H1 (cell line): ENCODE measurements around the gene VPS37C. TPM values are rescaled to one million over a fixed set of nuclear protein-coding genes. Genes with fewer than 3 reads are reported as not detected.

Experiments
- CTCF ChIA-PET: fragments of 300-600 bp; sonication (Branson Sonifier 250); formaldehyde crosslinking; loops from one replicate; lab custom pipeline; 2021; ENCODE audit not compliant: partially characterized antibody; lab: Charles Lee
- POLR2A ChIA-PET: fragments of 300-600 bp; sonication (Branson Sonifier 250); formaldehyde crosslinking; loops from one replicate; lab custom pipeline; 2021; ENCODE audit warnings: inconsistent platforms; ENCODE audit not compliant: partially characterized antibody; lab: Charles Lee
- DNase-seq, 2 experiments: peaks; one replicate each; pipeline versions ENCODE4 v3.0.0 to v3.0.0-alpha.2; 2010 to 2022; ENCODE audit warnings: low spot score in 2 of 2, low read depth in 1 of 2, mixed read lengths in 1 of 2
- FAIRE-seq: peaks from 2 replicates; lab custom pipeline; 2011; peaks lifted over from hg19 to GRCh38; lab: Jason Lieb, UNC
- H2AFZ ChIP-seq: 2 replicates; pipeline ENCODE4 v1.8.1; 2012; ENCODE audit warnings: low read length, inconsistent platforms
- H2AK5ac ChIP-seq: 2 replicates; pipeline ENCODE4 v1.6.1; 2013; ENCODE audit warnings: low read depth, low read length
- H2BK120ac ChIP-seq: replicated peaks from 2 replicates; pipeline ENCODE3; 2013; ENCODE audit warnings: low read depth, low read length, inconsistent platforms
- H2BK12ac ChIP-seq: 2 replicates; pipeline ENCODE4 v1.6.1; 2013; ENCODE audit warnings: low read depth, low read length
- H2BK15ac ChIP-seq: 2 replicates; pipeline ENCODE4 v1.6.1; 2013; ENCODE audit warnings: low read length
- H2BK20ac ChIP-seq: 2 replicates; pipeline ENCODE4 v1.6.1; 2013; ENCODE audit warnings: low read length
- H2BK5ac ChIP-seq: 2 replicates; pipeline ENCODE4 v1.6.1; 2013; ENCODE audit warnings: low read depth, low read length
- H3K14ac ChIP-seq: 2 replicates; pipeline ENCODE4 v1.6.1; 2013; ENCODE audit warnings: inconsistent platforms; ENCODE audit not compliant: insufficient read length
- H3K18ac ChIP-seq: 2 replicates; pipeline ENCODE4 v1.6.1; 2013; ENCODE audit warnings: low read length; ENCODE audit errors: extremely low read depth
- H3K23ac ChIP-seq: 2 replicates; pipeline ENCODE4 v1.6.1; 2013; ENCODE audit warnings: inconsistent platforms; ENCODE audit not compliant: insufficient read length
- H3K23me2 ChIP-seq: 2 replicates; pipeline ENCODE4 v1.6.1; 2013; ENCODE audit warnings: low read depth, low read length
- H3K27ac ChIP-seq: 2 replicates; pipeline ENCODE4 v1.6.1; 2011; ENCODE audit warnings: low read depth, low read length, inconsistent platforms
- H3K27me3 ChIP-seq, 4 experiments: replicated peaks in 1 of 4; 1 replicate in 1 of 4; 2 replicates in 3 of 4; pipeline versions ENCODE4 v1.6.1 to v1.8.1; 2011 to 2013; ENCODE audit warnings: low read length in 3 of 4, mild to moderate bottlenecking in 3 of 4, inconsistent platforms in 2 of 4, mixed read lengths in 2 of 4, moderate library complexity in 1 of 4; ENCODE audit not compliant: control insufficient read depth in 3 of 4, insufficient read depth in 3 of 4; ENCODE audit errors: extremely low read depth in 1 of 4
- H3K36me3 ChIP-seq, 4 experiments: 2 replicates each; pipeline versions ENCODE4 v1.6.1 to v1.8.1; 2011 to 2013; ENCODE audit warnings: mild to moderate bottlenecking in 4 of 4, low read length in 3 of 4, moderate library complexity in 2 of 4, control low read depth in 1 of 4, inconsistent platforms in 1 of 4; ENCODE audit not compliant: insufficient read depth in 4 of 4, control insufficient read depth in 2 of 4
- H3K4ac ChIP-seq: replicated peaks from 2 replicates; pipeline ENCODE3; 2013; ENCODE audit warnings: low read length, low read depth, mixed read lengths, inconsistent platforms; ENCODE audit not compliant: insufficient read length
- H3K4me1 ChIP-seq, 4 experiments: replicated peaks in 1 of 4; 1 replicate in 1 of 4; 2 replicates in 3 of 4; pipeline versions ENCODE4 v1.6.1 to v1.8.1; 2011 to 2013; ENCODE audit warnings: low read length in 3 of 4, inconsistent platforms in 2 of 4, mixed read lengths in 1 of 4; ENCODE audit not compliant: insufficient read depth in 4 of 4, control insufficient read depth in 3 of 4
- H3K4me2 ChIP-seq, 2 experiments: 2 replicates each; pipeline versions ENCODE4 v1.6.1 to v1.8.1; 2011 to 2013; ENCODE audit warnings: low read depth in 2 of 2, low read length in 2 of 2, control low read depth in 1 of 2, inconsistent platforms in 1 of 2, mild to moderate bottlenecking in 1 of 2; ENCODE audit not compliant: insufficient read depth in 1 of 2
- H3K4me3 ChIP-seq, 4 experiments: fragments of 200-600, 300-600 bp in 1 of 4; sonication (generic), shearing (Covaris generic), sonication (Bioruptor Twin) in 1 of 4; 2 replicates each; pipeline versions ENCODE4 v1.5.1 to v1.8.1; 2011 to 2016; ENCODE audit warnings: low read length in 4 of 4, low read depth in 3 of 4, control low read depth in 2 of 4, inconsistent platforms in 2 of 4, mild to moderate bottlenecking in 2 of 4, mixed read lengths in 1 of 4, moderate library complexity in 1 of 4; ENCODE audit not compliant: insufficient read depth in 2 of 4; ENCODE audit errors: extremely low read depth in 1 of 4
- H3K56ac ChIP-seq: replicated peaks from 2 replicates; pipeline ENCODE3; 2013; ENCODE audit warnings: low read depth, mild to moderate bottlenecking, mixed read lengths, low read length, inconsistent platforms; ENCODE audit not compliant: insufficient read length
- H3K79me1 ChIP-seq: 2 replicates; pipeline ENCODE4 v1.6.1; 2013; ENCODE audit warnings: low read depth, low read length, control low read depth
- H3K79me2 ChIP-seq, 2 experiments: 2 replicates each; pipeline versions ENCODE4 v1.6.1 to v1.8.1; 2012 to 2013; ENCODE audit warnings: low read length in 2 of 2, mild to moderate bottlenecking in 2 of 2, inconsistent platforms in 1 of 2; ENCODE audit not compliant: insufficient read depth in 2 of 2, control insufficient read depth in 1 of 2
- H3K9ac ChIP-seq, 4 experiments: replicated peaks in 1 of 4; 1 replicate in 1 of 4; 2 replicates in 3 of 4; pipeline versions ENCODE4 v1.6.1 to v1.8.1; 2011 to 2013; ENCODE audit warnings: low read depth in 3 of 4, low read length in 3 of 4, control low read depth in 2 of 4, mild to moderate bottlenecking in 2 of 4, moderate library complexity in 2 of 4, inconsistent platforms in 1 of 4; ENCODE audit errors: extremely low read depth in 1 of 4
- H3K9me3 ChIP-seq, 2 experiments: 2 replicates each; pipeline versions ENCODE4 v1.6.1 to v1.8.1; 2012 to 2013; ENCODE audit warnings: mild to moderate bottlenecking in 2 of 2, moderate library complexity in 2 of 2, control low read depth in 1 of 2, inconsistent platforms in 1 of 2, low read depth in 1 of 2, low read length in 1 of 2, mixed read lengths in 1 of 2; ENCODE audit not compliant: insufficient read depth in 2 of 2
- H4K20me1 ChIP-seq, 2 experiments: replicated peaks in 1 of 2; 2 replicates each; pipeline versions ENCODE3 to v1.8.1; 2011 to 2013; ENCODE audit warnings: inconsistent platforms in 2 of 2, low read length in 2 of 2, mild to moderate bottlenecking in 1 of 2; ENCODE audit not compliant: insufficient read depth in 2 of 2, control insufficient read depth in 1 of 2
- H4K5ac ChIP-seq: 2 replicates; pipeline ENCODE4 v1.6.1; 2013; ENCODE audit warnings: low read length, low read depth, mixed read lengths, inconsistent platforms; ENCODE audit not compliant: insufficient read length
- H4K8ac ChIP-seq: 2 replicates; pipeline ENCODE4 v1.8.0; 2013; ENCODE audit warnings: mild to moderate bottlenecking, moderate library complexity, low read length, inconsistent platforms; ENCODE audit not compliant: insufficient read depth; ENCODE audit errors: extremely low read depth
- H4K91ac ChIP-seq: replicated peaks from 2 replicates; pipeline ENCODE3; 2013; ENCODE audit warnings: low read length, mixed read lengths, inconsistent platforms; ENCODE audit not compliant: insufficient read length
- ATF3 ChIP-seq: IDR thresholded peaks from 2 replicates; pipeline ENCODE4 v1.6.1; 2011; ENCODE audit warnings: low read depth, mild to moderate bottlenecking, low read length; ENCODE audit not compliant: insufficient read depth
- BCL11A ChIP-seq, 2 experiments: IDR thresholded peaks; one replicate each; pipeline ENCODE4 v1.6.1; 2011; ENCODE audit warnings: low read depth in 2 of 2, low read length in 2 of 2, mild to moderate bottlenecking in 2 of 2
- EGR1 ChIP-seq: IDR thresholded peaks from 2 replicates; pipeline ENCODE4 v1.6.1; 2011; ENCODE audit warnings: low read depth, low read length, borderline replicate concordance
- HDAC6 ChIP-seq: IDR thresholded peaks from one replicate; pipeline ENCODE4 v1.7.1; 2012; ENCODE audit warnings: low read depth, mild to moderate bottlenecking, inconsistent platforms, low read length, moderate library complexity
- POLR2A ChIP-seq, 2 experiments: IDR thresholded peaks; 1 replicate in 1 of 2; 2 replicates in 1 of 2; pipeline ENCODE4 v1.6.1; 2011; ENCODE audit warnings: low read depth in 2 of 2, low read length in 2 of 2, mild to moderate bottlenecking in 2 of 2; ENCODE audit errors: control extremely low read depth in 1 of 2
- POU5F1 ChIP-seq: IDR thresholded peaks from 2 replicates; pipeline ENCODE4 v1.6.1; 2011; ENCODE audit warnings: low read depth, mild to moderate bottlenecking, low read length, moderate library complexity
- SP2 ChIP-seq: IDR thresholded peaks from 2 replicates; pipeline ENCODE4 v1.6.1; 2012; ENCODE audit warnings: mild to moderate bottlenecking, low read length, inconsistent platforms
- TAF1 ChIP-seq: IDR thresholded peaks from 2 replicates; pipeline ENCODE4 v1.6.1; 2011; ENCODE audit warnings: mild to moderate bottlenecking, low read depth, low read length
- ZNF274 ChIP-seq: IDR thresholded peaks from 2 replicates; pipeline ENCODE4 v1.7.0; 2012; ENCODE audit warnings: low read length, borderline replicate concordance; ENCODE audit errors: extremely low read depth
- WGBS, 2 experiments: shearing (Covaris generic) in 1 of 2; methylation state at CpG; one replicate each; pipeline versions ENCODE4 v1.1.6 to v1.1.7; 2013 to 2015; ENCODE audit warnings: low lambda C conversion rate in 2 of 2, mixed read lengths in 2 of 2, inconsistent platforms in 1 of 2, low coverage in 1 of 2, missing lambda C conversion rate in 1 of 2; ENCODE audit not compliant: insufficient replicate concordance in 2 of 2, insufficient coverage in 1 of 2, insufficient read length in 1 of 2; ENCODE audit errors: extremely low coverage in 1 of 2, missing lambda C conversion rate in 1 of 2; 5-methylcytosine and 5-hydroxymethylcytosine counted together
- polyA plus RNA-seq, 7 experiments: library from polyadenylated mRNA; depleted of rRNA in 3 of 7; stranded (reverse) in 5 of 7; unstranded in 2 of 7; fragments of >200 nt in 5 of 7; fragments of 200-250 nt in 2 of 7; gene quantifications; 1 replicate in 5 of 7; 2 replicates in 1 of 7; 4 replicates in 1 of 7; pipeline versions ENCODE4 v1.2.1 to v1.2.3, GENCODE V29; 2011 to 2013; ENCODE audit warnings: missing spikeins in 2 of 7, mixed read lengths in 2 of 7
- total RNA-seq: library from RNA; stranded (reverse); fragmentation: NEBNext Ultra II Directional; extraction: Animal tissue kit (Norgen Biotek cat#: 25700); gene quantifications from 2 replicates; pipeline ENCODE4 v1.2.1, GENCODE V29; 2021

VPS37C gene
- total and polyA plus RNA-seq, 2 of the 8 experiments (the other 6 are each of a cell fraction or from before 2014, with no cell fraction given): 12.9 to 21.0 TPM

DNA sequence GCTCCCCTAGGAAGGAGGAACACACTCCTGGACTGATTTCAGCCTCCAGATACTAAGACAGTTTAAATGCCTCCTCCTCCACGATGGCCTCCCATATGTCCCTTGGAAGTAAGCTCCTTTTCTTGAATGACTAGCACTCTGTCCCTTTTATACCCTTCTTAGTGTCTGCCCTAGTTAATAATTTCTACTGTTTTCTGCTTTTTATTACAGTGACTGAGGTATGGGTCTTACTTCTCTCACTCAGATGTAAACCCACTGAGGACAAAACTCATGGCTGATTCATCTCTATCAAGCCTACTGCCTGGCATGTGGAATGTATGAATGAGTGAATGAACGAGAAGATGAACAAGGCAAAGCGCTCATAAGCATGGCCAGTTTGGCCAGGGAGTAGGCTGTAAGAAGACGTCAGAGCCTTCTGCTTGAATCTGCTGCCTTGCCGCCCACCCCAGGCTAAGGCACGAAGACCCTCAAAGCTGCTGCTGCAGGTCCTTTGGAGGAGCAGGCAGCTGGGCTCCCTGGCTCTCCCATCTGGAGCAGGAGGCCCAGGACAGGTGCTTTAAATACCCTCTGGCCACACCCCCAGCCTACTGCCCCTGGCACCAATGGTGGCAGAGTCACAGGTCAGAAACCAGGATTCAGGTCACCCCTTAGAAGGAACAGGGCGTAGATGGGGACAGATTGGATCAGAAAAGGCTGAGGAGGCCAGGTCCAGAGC is 33.9 kb upstream of the VPS37C start:
- H3K14ac ChIP-seq: no peak overlapping the region
- no peak overlapping the region for H2AFZ ChIP-seq
- no peak overlapping the region for H3K4me3 ChIP-seq
- peaks cover 0 to 8% (median 0%) of the 10 kb centered on the region in 4 experiments; a peak in 2 of 7 replicates for H3K4me1 ChIP-seq
- DNase-seq: no peak
- no peak overlapping the region for H2BK5ac ChIP-seq
- H3K9me3 ChIP-seq: 0 out of 4 replicates have a peak, but pooled peaks cover 0 to 3% of the 10 kb centered on the region in 2 experiments
- no peaks in the 10 kb centered on the region for H3K79me2 ChIP-seq
- H2BK12ac ChIP-seq: no peak overlapping the region
- H4K5ac ChIP-seq: no peak overlapping the region
- no peak overlapping the region for H3K56ac ChIP-seq
- no peak overlapping the region for H2BK15ac ChIP-seq
- H3K79me1 ChIP-seq: no peaks in the 10 kb centered on the region
- no peak overlapping the region for H3K23ac ChIP-seq
- no peaks in the 10 kb centered on the region for H3K23me2 ChIP-seq
- H3K27ac ChIP-seq: no peak overlapping the region
- H4K8ac ChIP-seq: peak overlapping the region; percentile 11; the same call in 1 of the 2 replicates
- FAIRE-seq: no peak
- H3K9ac ChIP-seq: no peak overlapping the region
- no peaks in the 10 kb centered on the region for H3K36me3 ChIP-seq
- ChIA-PET POLR2A (no interaction called here), CTCF (interaction anchor here (1.1 to 2.8 kb wide), 3 partner anchors 8 to 307 kb away, joined by 3 to 13 read pairs (median 4); no protein-coding TSS in a partner anchor)
- WGBS, 2 experiments: 88% methylated on average over 7 of the region's 7 CpGs; no CpG with 5 or more reads in 1 of the 2 experiments
- no peak overlapping the region for H2AK5ac ChIP-seq
- no peak overlapping the region for H2BK20ac ChIP-seq
- no peak overlapping the region for H4K91ac ChIP-seq
- no peak overlapping the region for H3K18ac ChIP-seq
- no peak overlapping the region for H3K4me2 ChIP-seq
- H4K20me1 ChIP-seq: no peaks in the 10 kb centered on the region
- H3K27me3 ChIP-seq: no peaks in the 10 kb centered on the region
- H2BK120ac ChIP-seq: no peak overlapping the region
- no peak overlapping the region for H3K4ac ChIP-seq
- no peak for TF ChIP-seq SP2
- TF ChIP-seq EGR1: no peak
- TF ChIP-seq HDAC6: no peak
- no peak for TF ChIP-seq ZNF274
- TF ChIP-seq TAF1: no peak
- TF ChIP-seq BCL11A (IDR thresholded peaks at IDR 0.05; ENCODE audit: low read depth in 2 of 2, low read length in 2 of 2): no peak
- TF ChIP-seq ATF3: no peak
- TF ChIP-seq POU5F1: no peak
- TF ChIP-seq POLR2A (IDR thresholded peaks at IDR 0.05; ENCODE audit: control extremely low read depth in 1 of 2, low read depth in 2 of 2, low read length in 2 of 2): no peak
